Measurements from ENCODE around the gene SHB. TPM values are rescaled to one million over a fixed set of nuclear protein-coding genes. Genes with fewer than 3 reads are reported as not detected.

Gene SHB
- polyA plus RNA-seq, 1 donor (not counting 4 experiments of a cell fraction or from before 2014, with no cell fraction given): 10.9 TPM

GRCh38 chr9:38092200-38092524 is 23.1 kb upstream of the SHB start:
- no peaks in the 10 kb centered on the region for H3K9me1 ChIP-seq (ENCODE audit: control insufficient read depth, extremely low read depth, insufficient read depth, low read length)
- no peaks in the 10 kb centered on the region for H4K20me1 ChIP-seq (ENCODE audit: control insufficient read depth, extremely low read depth, insufficient read depth, low read length)
- H3K79me2 ChIP-seq (ENCODE audit: control insufficient read depth, insufficient read depth, low read length): no peaks in the 10 kb centered on the region
- no peaks in the 10 kb centered on the region for H3K27me3 ChIP-seq (ENCODE audit: control insufficient read depth, extremely low read depth, insufficient read depth, low read length)
- H3K36me3 ChIP-seq (ENCODE audit: control insufficient read depth in 2 of 2, extremely low read depth in 1 of 2, insufficient read depth in 2 of 2, low read length in 2 of 2): no peaks in the 10 kb centered on the region
- H3K4me1 ChIP-seq (ENCODE audit: control insufficient read depth, extremely low read depth, insufficient read depth, low read length): peaks cover 9% of the 10 kb centered on the region
- no peak overlapping the region for H3K9ac ChIP-seq (ENCODE audit: control insufficient read depth, extremely low read depth, insufficient read depth, low read length)
- H3K4me2 ChIP-seq (ENCODE audit: control insufficient read depth, extremely low read depth, insufficient read depth, low read depth, low read length): no peak overlapping the region
- H2AFZ ChIP-seq (ENCODE audit: control insufficient read depth, low read length): no peak overlapping the region
- dilution Hi-C loops (cut with MboI; ENCODE audit: extremely low pct_ligation_motif_present, low sequenced_read_pairs): no loop called here
- no peaks in the 10 kb centered on the region for H3K9me3 ChIP-seq (ENCODE audit: control insufficient read depth, low read depth, low read length)
- H3K27ac ChIP-seq (ENCODE audit: control insufficient read depth, insufficient read depth, low read length): no peak overlapping the region
- TF ChIP-seq CTCF (optimal IDR thresholded peaks at IDR 0.05 in 1 of 3, IDR thresholded peaks at IDR 0.05 in 1 of 3, conservative IDR thresholded peaks at IDR 0.05 in 1 of 3; ENCODE audit: extremely low read depth in 1 of 3, insufficient read depth in 2 of 3, low read length in 3 of 3) (no peak), EZH2 (IDR thresholded peaks at IDR 0.05; ENCODE audit: low read length) (no peak)
- no peak overlapping the region for H3K4me3 ChIP-seq (ENCODE audit: control insufficient read depth in 2 of 3, extremely low read depth in 1 of 3, insufficient read depth in 2 of 3, low read depth in 1 of 3, low read length in 3 of 3)
- DNase-seq (ENCODE audit: low read depth, low spot score) (no peak), FAIRE-seq (no peak)

GRCh38 chr9:38091310-38092199 is 22.5 kb upstream of the SHB start:
- dilution Hi-C loops (cut with MboI; ENCODE audit: extremely low pct_ligation_motif_present, low sequenced_read_pairs): no loop called here
- Histone ChIP-seq H3K27ac (ENCODE audit: control insufficient read depth, insufficient read depth, low read length) (no peak overlapping the region), H3K27me3 (ENCODE audit: control insufficient read depth, extremely low read depth, insufficient read depth, low read length) (no peaks in the 10 kb centered on the region), H3K4me2 (ENCODE audit: control insufficient read depth, extremely low read depth, insufficient read depth, low read depth, low read length) (no peak overlapping the region), H3K4me3 (ENCODE audit: control insufficient read depth in 2 of 3, extremely low read depth in 1 of 3, insufficient read depth in 2 of 3, low read depth in 1 of 3, low read length in 3 of 3) (no peak overlapping the region), H3K9me3 (ENCODE audit: control insufficient read depth, low read depth, low read length) (no peaks in the 10 kb centered on the region), H4K20me1 (ENCODE audit: control insufficient read depth, extremely low read depth, insufficient read depth, low read length) (no peaks in the 10 kb centered on the region), H3K79me2 (ENCODE audit: control insufficient read depth, insufficient read depth, low read length) (no peaks in the 10 kb centered on the region), H3K9me1 (ENCODE audit: control insufficient read depth, extremely low read depth, insufficient read depth, low read length) (no peaks in the 10 kb centered on the region), H2AFZ (ENCODE audit: control insufficient read depth, low read length) (no peak overlapping the region), H3K36me3 (ENCODE audit: control insufficient read depth in 2 of 2, extremely low read depth in 1 of 2, insufficient read depth in 2 of 2, low read length in 2 of 2) (no peaks in the 10 kb centered on the region), H3K4me1 (ENCODE audit: control insufficient read depth, extremely low read depth, insufficient read depth, low read length) (peaks cover 6% of the 10 kb centered on the region), H3K9ac (ENCODE audit: control insufficient read depth, extremely low read depth, insufficient read depth, low read length) (no peak overlapping the region)
- no peak for DNase-seq (ENCODE audit: low read depth, low spot score)
- FAIRE-seq: no peak
- TF ChIP-seq EZH2 (IDR thresholded peaks at IDR 0.05; ENCODE audit: low read length) (no peak), CTCF (optimal IDR thresholded peaks at IDR 0.05 in 1 of 3, IDR thresholded peaks at IDR 0.05 in 1 of 3, conservative IDR thresholded peaks at IDR 0.05 in 1 of 3; ENCODE audit: extremely low read depth in 1 of 3, insufficient read depth in 2 of 3, low read length in 3 of 3) (no peak)
